ENCODE data around the gene RBM25.
"Not testable (repeated sequence)": the region's sequence is repeated elsewhere in the genome, so short reads cannot be mapped to it uniquely, and the experiment has no call there.

Gene RBM25

GRCh38 chr14:73105050-73105449 lies 46.7 kb downstream of the RBM25 start:
- no peak for DNase-seq

GRCh38 chr14:73105727-73106126 lies 47.4 kb downstream of the RBM25 start:
- no peak for DNase-seq

GRCh38 chr14:73116079-73116665 lies 57.8 kb downstream of the RBM25 start:
- DNase-seq = no peak

- no peak for DNase-seq
Measured at GRCh38 chr14:73124180-73124894, 66.0 kb downstream of the RBM25 start.

- no peak for DNase-seq
Measured at GRCh38 chr14:73125169-73125588, 66.8 kb downstream of the RBM25 start.

- DNase-seq = no peak
Measured at GRCh38 chr14:73125746-73126145, 67.4 kb downstream of the RBM25 start.

- DNase-seq = no peak
Measured at GRCh38 chr14:73133795-73134194, 75.5 kb downstream of the RBM25 start.

- DNase-seq = no peak
Measured at GRCh38 chr14:73136085-73136386, 77.7 kb downstream of the RBM25 start.

- DNase-seq = peak; percentile 98
Measured at GRCh38 chr14:73136387-73137225, 78.3 kb downstream of the RBM25 start, which contains the start of gene PSEN1. Gene PSEN1, plus strand, starts transcription at chr14:73136507. Its CDS starts 11,513 bp downstream, at chr14:73148020.

GRCh38 chr14:73140811-73141323 lies 82.5 kb downstream of the RBM25 start:
- no peak for DNase-seq

GRCh38 chr14:73142216-73142615 lies 83.9 kb downstream of the RBM25 start:
- no peak for DNase-seq

GRCh38 chr14:73143003-73143402 lies 84.7 kb downstream of the RBM25 start:
- no peak for DNase-seq

- no peak for DNase-seq
Measured at GRCh38 chr14:73143617-73144016, 85.3 kb downstream of the RBM25 start.

GRCh38 chr14:73145371-73145770 lies 87.0 kb downstream of the RBM25 start:
- no peak for DNase-seq

- DNase-seq = no peak
Measured at GRCh38 chr14:73146111-73146510, 87.8 kb downstream of the RBM25 start.

GRCh38 chr14:73149753-73150152 lies 91.4 kb downstream of the RBM25 start:
- no peak for DNase-seq

GRCh38 chr14:73153272-73153671 lies 94.9 kb downstream of the RBM25 start:
- DNase-seq = no peak

- no peak for DNase-seq
Measured at GRCh38 chr14:73162251-73162650, 103.9 kb downstream of the RBM25 start.

GRCh38 chr14:73166399-73166798 lies 108.1 kb downstream of the RBM25 start:
- DNase-seq = no peak

GRCh38 chr14:73167727-73168126 lies 109.4 kb downstream of the RBM25 start:
- DNase-seq = no peak

GRCh38 chr14:73168274-73168673 lies 109.9 kb downstream of the RBM25 start:
- no peak for DNase-seq

- DNase-seq = no peak
Measured at GRCh38 chr14:73168691-73169090, 110.4 kb downstream of the RBM25 start.

- DNase-seq = not testable (repeated sequence)
Measured at GRCh38 chr14:73169855-73170254, 111.5 kb downstream of the RBM25 start.

- DNase-seq = no peak
Measured at GRCh38 chr14:73170686-73171085, 112.4 kb downstream of the RBM25 start.
